H1 (cell line): ENCODE data around the gene RIBC2. TPM values are rescaled to one million over a fixed set of nuclear protein-coding genes. Genes with fewer than 3 reads are reported as not detected.

Experiments
- SIX5 ChIP-seq: IDR thresholded peaks from 2 replicates; pipeline ENCODE4 v1.6.1; 2011; ENCODE audit warnings: mild to moderate bottlenecking, low read depth, low read length
- TAF1 ChIP-seq: IDR thresholded peaks from 2 replicates; pipeline ENCODE4 v1.6.1; 2011; ENCODE audit warnings: mild to moderate bottlenecking, low read depth, low read length
- polyA plus RNA-seq, 7 experiments: library from polyadenylated mRNA; depleted of rRNA in 3 of 7; stranded (reverse) in 5 of 7; unstranded in 2 of 7; fragments of >200 nt in 5 of 7; fragments of 200-250 nt in 2 of 7; gene quantifications; 1 replicate in 5 of 7; 2 replicates in 1 of 7; 4 replicates in 1 of 7; pipeline versions ENCODE4 v1.2.1 to v1.2.3, GENCODE V29; 2011 to 2013; ENCODE audit warnings: missing spikeins in 2 of 7, mixed read lengths in 2 of 7
- total RNA-seq: library from RNA; stranded (reverse); fragmentation: NEBNext Ultra II Directional; extraction: Animal tissue kit (Norgen Biotek cat#: 25700); gene quantifications from 2 replicates; pipeline ENCODE4 v1.2.1, GENCODE V29; 2021
- TF ChIP-seq, protein P1 (sequence below): fragments of 300-600 bp; sonication (generic); IDR thresholded peaks from 2 replicates; pipeline ENCODE4 v1.7.1; 2012; ENCODE audit warnings: low read length, moderate library complexity, mild to moderate bottlenecking, inconsistent platforms; ENCODE audit not compliant: insufficient replicate concordance

RIBC2 gene
- total and polyA plus RNA-seq, 2 of the 8 experiments (the other 6 are each of a cell fraction or from before 2014, with no cell fraction given) = 0.79 to 2.1 TPM

GRCh38 chr22:45407793-45408192, 5.7 kb upstream of the RIBC2 start (continued):
- TF ChIP-seq, protein P1, sequence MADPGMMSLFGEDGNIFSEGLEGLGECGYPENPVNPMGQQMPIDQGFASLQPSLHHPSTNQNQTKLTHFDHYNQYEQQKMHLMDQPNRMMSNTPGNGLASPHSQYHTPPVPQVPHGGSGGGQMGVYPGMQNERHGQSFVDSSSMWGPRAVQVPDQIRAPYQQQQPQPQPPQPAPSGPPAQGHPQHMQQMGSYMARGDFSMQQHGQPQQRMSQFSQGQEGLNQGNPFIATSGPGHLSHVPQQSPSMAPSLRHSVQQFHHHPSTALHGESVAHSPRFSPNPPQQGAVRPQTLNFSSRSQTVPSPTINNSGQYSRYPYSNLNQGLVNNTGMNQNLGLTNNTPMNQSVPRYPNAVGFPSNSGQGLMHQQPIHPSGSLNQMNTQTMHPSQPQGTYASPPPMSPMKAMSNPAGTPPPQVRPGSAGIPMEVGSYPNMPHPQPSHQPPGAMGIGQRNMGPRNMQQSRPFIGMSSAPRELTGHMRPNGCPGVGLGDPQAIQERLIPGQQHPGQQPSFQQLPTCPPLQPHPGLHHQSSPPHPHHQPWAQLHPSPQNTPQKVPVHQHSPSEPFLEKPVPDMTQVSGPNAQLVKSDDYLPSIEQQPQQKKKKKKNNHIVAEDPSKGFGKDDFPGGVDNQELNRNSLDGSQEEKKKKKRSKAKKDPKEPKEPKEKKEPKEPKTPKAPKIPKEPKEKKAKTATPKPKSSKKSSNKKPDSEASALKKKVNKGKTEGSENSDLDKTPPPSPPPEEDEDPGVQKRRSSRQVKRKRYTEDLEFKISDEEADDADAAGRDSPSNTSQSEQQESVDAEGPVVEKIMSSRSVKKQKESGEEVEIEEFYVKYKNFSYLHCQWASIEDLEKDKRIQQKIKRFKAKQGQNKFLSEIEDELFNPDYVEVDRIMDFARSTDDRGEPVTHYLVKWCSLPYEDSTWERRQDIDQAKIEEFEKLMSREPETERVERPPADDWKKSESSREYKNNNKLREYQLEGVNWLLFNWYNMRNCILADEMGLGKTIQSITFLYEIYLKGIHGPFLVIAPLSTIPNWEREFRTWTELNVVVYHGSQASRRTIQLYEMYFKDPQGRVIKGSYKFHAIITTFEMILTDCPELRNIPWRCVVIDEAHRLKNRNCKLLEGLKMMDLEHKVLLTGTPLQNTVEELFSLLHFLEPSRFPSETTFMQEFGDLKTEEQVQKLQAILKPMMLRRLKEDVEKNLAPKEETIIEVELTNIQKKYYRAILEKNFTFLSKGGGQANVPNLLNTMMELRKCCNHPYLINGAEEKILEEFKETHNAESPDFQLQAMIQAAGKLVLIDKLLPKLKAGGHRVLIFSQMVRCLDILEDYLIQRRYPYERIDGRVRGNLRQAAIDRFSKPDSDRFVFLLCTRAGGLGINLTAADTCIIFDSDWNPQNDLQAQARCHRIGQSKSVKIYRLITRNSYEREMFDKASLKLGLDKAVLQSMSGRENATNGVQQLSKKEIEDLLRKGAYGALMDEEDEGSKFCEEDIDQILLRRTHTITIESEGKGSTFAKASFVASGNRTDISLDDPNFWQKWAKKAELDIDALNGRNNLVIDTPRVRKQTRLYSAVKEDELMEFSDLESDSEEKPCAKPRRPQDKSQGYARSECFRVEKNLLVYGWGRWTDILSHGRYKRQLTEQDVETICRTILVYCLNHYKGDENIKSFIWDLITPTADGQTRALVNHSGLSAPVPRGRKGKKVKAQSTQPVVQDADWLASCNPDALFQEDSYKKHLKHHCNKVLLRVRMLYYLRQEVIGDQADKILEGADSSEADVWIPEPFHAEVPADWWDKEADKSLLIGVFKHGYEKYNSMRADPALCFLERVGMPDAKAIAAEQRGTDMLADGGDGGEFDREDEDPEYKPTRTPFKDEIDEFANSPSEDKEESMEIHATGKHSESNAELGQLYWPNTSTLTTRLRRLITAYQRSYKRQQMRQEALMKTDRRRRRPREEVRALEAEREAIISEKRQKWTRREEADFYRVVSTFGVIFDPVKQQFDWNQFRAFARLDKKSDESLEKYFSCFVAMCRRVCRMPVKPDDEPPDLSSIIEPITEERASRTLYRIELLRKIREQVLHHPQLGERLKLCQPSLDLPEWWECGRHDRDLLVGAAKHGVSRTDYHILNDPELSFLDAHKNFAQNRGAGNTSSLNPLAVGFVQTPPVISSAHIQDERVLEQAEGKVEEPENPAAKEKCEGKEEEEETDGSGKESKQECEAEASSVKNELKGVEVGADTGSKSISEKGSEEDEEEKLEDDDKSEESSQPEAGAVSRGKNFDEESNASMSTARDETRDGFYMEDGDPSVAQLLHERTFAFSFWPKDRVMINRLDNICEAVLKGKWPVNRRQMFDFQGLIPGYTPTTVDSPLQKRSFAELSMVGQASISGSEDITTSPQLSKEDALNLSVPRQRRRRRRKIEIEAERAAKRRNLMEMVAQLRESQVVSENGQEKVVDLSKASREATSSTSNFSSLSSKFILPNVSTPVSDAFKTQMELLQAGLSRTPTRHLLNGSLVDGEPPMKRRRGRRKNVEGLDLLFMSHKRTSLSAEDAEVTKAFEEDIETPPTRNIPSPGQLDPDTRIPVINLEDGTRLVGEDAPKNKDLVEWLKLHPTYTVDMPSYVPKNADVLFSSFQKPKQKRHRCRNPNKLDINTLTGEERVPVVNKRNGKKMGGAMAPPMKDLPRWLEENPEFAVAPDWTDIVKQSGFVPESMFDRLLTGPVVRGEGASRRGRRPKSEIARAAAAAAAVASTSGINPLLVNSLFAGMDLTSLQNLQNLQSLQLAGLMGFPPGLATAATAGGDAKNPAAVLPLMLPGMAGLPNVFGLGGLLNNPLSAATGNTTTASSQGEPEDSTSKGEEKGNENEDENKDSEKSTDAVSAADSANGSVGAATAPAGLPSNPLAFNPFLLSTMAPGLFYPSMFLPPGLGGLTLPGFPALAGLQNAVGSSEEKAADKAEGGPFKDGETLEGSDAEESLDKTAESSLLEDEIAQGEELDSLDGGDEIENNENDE = no peak
- TF ChIP-seq SIX5 (no peak), TAF1 (no peak)
